NT2/D1 (cell line): Measurements from ENCODE around the gene PLA2R1.

Experiments used
- SUZ12 ChIP-seq: IDR thresholded peaks from 2 replicates; pipeline ENCODE4 v1.6.1; 2011; ENCODE audit not compliant: insufficient read length, insufficient read depth; ENCODE audit errors: extremely low read depth
- YY1 ChIP-seq: IDR thresholded peaks from 2 replicates; pipeline ENCODE4 v1.6.1; 2011; ENCODE audit not compliant: insufficient read length, insufficient read depth
- ZNF274 ChIP-seq: IDR thresholded peaks from 2 replicates; pipeline ENCODE4 v1.6.1; 2011; ENCODE audit warnings: mild to moderate bottlenecking, low read depth, low read length

DNA sequence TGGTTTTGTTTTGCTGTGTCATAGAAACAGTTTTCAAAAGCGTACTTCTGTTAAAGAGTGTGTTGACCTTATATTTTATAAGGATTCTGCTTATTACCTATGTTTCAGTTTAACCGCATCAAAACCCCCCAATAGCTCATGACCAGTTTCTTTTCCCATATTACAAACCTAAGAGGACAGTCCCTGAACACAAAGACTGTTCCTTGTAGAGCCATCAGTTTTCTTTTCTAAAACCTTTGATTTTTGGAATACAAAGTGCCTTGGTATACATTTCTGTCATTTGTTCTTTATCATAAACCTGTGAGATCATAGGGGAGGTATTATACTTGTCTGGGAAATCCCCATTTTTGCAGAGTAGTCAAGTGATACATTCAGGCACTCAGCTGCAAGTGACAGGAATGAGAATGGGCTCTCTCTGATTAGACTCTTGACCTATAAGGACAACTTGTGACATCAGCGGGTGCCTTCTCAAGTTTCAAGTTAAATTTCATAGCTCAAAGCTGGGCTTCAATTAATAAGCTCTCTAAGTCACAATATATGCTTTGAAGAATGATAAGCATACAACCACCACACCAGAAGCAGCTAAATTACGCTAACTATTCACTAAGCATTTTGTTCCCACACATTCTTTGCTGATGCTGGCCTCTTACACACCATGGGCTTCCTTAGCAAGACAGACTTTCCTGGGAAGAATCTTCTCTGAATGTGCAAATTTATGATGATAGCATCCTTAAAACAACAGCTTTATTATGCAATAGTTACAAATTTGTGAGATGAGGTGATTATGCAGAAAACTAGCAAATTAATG, 167.0 kb downstream of the PLA2R1 start:
- TF ChIP-seq ZNF274 (no peak), SUZ12 (no peak), YY1 (no peak)
